CD4-positive, alpha-beta T cell treated with Interleukin-4 for 1 hour (primary cell): ENCODE measurements around the gene UBAP2.

Experiments used
- DNase-seq, 2 donors: peaks; one replicate each; pipeline ENCODE4 v3.0.0-alpha.2; 2020 to 2022

The UBAP2 gene

GRCh38 chr9:33919276-33919897, 129.3 kb downstream of the UBAP2 start:
- DNase-seq, result no peak

GRCh38 chr9:33917036-33917435, 131.7 kb downstream of the UBAP2 start:
- no peak for DNase-seq

GRCh38 chr9:33914887-33915628, 133.6 kb downstream of the UBAP2 start:
- no peak for DNase-seq

- DNase-seq, result no peak
These were observed 135.1 kb downstream of the UBAP2 start for GRCh38 chr9:33913541-33913940.

GRCh38 chr9:33908749-33909148, 139.9 kb downstream of the UBAP2 start:
- no peak for DNase-seq

- DNase-seq, result no peak
These were observed 140.6 kb downstream of the UBAP2 start for GRCh38 chr9:33908114-33908513.

- no peak for DNase-seq
These were observed 141.3 kb downstream of the UBAP2 start for GRCh38 chr9:33907347-33907746.

GRCh38 chr9:33906769-33907168, 141.9 kb downstream of the UBAP2 start:
- no peak for DNase-seq

GRCh38 chr9:33905137-33905536, 143.6 kb downstream of the UBAP2 start:
- no peak for DNase-seq

GRCh38 chr9:33903157-33903780, 145.4 kb downstream of the UBAP2 start:
- DNase-seq, result no peak

GRCh38 chr9:33894316-33894715, 154.4 kb downstream of the UBAP2 start:
- no peak for DNase-seq

- DNase-seq, result no peak
These were observed 154.8 kb downstream of the UBAP2 start for GRCh38 chr9:33893861-33894260.

- no peak for DNase-seq
These were observed 162.7 kb downstream of the UBAP2 start for GRCh38 chr9:33885948-33886347.

GRCh38 chr9:33884856-33885701, 163.6 kb downstream of the UBAP2 start:
- DNase-seq, result no peak

- no peak for DNase-seq
These were observed 167.1 kb downstream of the UBAP2 start for GRCh38 chr9:33881635-33882034.

GRCh38 chr9:33880211-33881089, 168.2 kb downstream of the UBAP2 start:
- no peak for DNase-seq

GRCh38 chr9:33878691-33879366, 169.9 kb downstream of the UBAP2 start:
- DNase-seq, result no peak

GRCh38 chr9:33877727-33878489, 170.8 kb downstream of the UBAP2 start:
- no peak for DNase-seq
